ENCODE measurements around the gene SAYSD1. TPM values are rescaled to one million over a fixed set of nuclear protein-coding genes. Genes with fewer than 3 reads are reported as not detected.

Gene SAYSD1
- total RNA-seq, 1 donor from 2014 or later = 12.3 TPM

DNA sequence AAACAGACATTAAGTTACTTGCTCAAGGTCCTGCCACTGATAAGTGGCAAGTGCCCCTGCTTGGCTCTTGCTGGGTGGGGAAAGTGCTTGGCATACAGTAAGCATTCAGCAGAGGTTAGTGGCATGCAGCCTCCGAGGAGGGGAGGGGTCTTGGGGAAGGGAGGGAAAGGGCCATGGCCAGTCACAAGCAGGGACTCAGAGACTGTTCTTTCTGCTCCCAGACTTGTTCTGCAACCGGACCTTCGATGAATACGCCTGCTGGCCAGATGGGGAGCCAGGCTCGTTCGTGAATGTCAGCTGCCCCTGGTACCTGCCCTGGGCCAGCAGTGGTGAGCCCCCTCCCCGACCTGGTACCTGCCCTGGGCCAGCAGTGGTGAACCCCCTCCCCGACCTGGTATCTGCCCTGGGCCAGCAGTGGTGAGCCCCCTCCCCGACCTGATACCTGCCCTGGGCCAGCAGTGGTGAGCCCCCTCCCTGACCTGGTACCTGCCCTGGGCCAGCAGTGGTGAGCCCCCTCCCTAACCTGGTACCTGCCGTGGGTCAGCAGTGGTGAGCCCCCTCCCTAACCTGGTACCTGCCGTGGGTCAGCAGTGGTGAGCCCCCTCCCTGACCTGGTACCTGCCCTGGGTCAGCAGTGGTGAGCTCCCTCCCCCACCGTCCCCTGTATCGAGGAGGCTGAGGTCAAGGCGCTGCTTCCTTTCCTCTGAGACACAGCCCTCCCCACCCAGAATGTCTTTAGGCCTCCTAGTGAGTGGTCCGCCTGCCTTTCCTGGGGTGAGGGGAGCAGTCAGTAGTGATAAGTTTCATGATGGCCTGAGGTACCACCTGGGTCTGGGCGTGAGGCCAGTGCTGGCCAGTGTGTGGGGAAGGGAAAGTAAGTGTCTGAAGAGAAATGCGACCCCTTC is 57.5 kb downstream of the SAYSD1 start:
- DNase-seq = no peak

DNA sequence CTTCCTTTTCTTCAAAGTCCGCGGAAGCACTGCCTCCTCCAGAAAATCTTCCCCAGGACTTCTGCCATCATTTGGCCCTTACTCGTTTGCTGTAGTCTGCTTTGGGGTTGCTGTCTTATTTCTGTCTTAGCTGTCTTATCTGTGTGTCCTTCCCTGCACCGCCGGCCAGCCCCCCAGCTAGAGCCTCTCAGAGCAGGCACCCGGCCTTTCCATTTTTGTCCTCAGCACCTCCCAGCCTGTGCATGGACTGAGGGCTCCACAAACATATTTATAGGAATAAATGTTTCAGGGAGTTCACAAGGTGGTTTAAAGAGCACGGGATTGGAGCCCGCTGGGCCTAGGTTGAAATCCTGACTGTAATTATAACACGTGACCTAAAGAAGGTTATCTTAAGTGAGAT is 58.3 kb downstream of the SAYSD1 start:
- DNase-seq = no peak

DNA sequence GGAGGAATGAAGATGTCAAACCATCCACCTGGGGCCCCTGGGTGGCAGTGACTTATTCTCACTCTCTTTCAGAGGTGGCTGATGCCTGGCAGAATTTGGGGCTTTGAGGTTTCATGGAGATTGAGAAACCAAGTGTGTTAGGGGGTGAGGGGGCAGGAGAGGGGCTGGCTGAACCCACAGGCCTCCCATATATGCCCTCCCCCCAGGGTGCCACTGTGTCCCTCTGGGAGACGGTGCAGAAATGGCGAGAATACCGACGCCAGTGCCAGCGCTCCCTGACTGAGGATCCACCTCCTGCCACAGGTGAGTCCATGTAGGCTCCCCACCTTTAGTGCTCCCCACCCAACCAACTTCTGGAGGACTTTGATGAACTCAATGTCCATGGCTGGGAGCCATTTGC is 58.8 kb downstream of the SAYSD1 start:
- no peak for DNase-seq

DNA sequence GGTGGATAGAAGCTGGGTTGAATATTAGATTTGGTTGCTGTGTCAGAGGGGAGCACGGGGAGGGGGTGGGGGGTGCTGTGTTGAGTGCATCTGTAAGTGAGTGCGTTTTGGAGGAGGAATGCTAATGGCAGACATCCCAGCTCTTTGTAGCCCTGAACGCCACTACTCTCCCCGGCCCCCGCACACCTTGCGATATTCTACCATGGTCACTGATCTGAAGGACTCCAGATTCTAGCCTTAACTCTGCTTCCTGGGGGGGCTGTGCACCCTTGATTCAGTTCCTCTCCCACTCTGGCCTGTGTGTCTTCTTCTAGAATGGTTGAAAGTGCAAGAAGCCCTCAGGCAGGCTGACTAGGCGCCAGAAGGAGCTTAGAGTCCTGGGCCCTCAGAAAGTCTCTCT is 59.3 kb downstream of the SAYSD1 start:
- DNase-seq = no peak

DNA sequence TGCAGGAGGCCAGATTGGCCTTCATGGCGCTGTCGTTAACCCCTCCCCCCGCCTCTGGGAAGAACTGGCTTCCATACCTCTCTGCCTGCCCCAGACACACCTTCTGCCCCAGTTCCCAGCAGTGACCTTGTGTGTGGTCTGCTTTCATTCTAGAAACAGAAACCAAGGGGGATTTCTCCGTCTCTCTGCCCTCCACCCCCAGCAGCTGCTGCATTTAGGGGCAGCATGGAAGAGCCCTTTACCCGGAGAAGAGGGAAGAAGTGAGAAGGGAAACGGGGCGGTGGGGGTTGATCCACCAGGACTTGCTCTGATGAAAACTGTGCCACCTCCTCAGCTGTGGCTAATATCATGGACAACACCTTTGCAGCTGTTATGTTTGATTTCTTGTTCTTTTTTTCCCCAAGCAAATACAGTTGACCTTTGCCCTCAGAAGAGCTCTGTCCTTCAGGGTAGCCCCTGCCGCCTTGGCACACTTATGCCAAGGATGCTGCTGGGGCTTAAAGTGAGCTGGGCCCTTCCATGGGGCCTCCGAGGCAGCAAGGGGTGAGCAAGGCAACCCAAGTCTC is 60.3 kb downstream of the SAYSD1 start:
- DNase-seq = no peak

Other genes with a start within 250 kb of the SAYSD1 start
- 0.72 TPM for gene GLP1R, start 66.4 kb downstream of the SAYSD1 start, total RNA-seq
- 6.1 TPM for gene KCNK5, start 114.3 kb upstream of the SAYSD1 start, total RNA-seq
- gene KCNK17, start 199.2 kb upstream of the SAYSD1 start, total RNA-seq = 0.62 TPM
- not detected for gene KCNK16, start 207.5 kb upstream of the SAYSD1 start, total RNA-seq